Occipital lobe (tissue), 2 donors: ENCODE measurements around the gene ALDH7A1. TPM values are rescaled to one million over a fixed set of nuclear protein-coding genes. Genes with fewer than 3 reads are reported as not detected.
A peak's percentile ranks its signal among the peaks of the same experiment; 100 is the strongest.
"Not testable (repeated sequence)": the region's sequence is repeated elsewhere in the genome, so short reads cannot be mapped to it uniquely, and the experiment has no call there.

Experiments
- DNase-seq: peaks from one replicate; lab custom pipeline; 2025; lab: John Stamatoyannopoulos, UW
- total RNA-seq: library from RNA; depleted of rRNA; stranded (reverse); fragments of >200 nt; gene quantifications from one replicate; pipeline ENCODE4 v1.2.3, GENCODE V29; 2014

The ALDH7A1 gene
- 34.3 TPM for total RNA-seq

DNA sequence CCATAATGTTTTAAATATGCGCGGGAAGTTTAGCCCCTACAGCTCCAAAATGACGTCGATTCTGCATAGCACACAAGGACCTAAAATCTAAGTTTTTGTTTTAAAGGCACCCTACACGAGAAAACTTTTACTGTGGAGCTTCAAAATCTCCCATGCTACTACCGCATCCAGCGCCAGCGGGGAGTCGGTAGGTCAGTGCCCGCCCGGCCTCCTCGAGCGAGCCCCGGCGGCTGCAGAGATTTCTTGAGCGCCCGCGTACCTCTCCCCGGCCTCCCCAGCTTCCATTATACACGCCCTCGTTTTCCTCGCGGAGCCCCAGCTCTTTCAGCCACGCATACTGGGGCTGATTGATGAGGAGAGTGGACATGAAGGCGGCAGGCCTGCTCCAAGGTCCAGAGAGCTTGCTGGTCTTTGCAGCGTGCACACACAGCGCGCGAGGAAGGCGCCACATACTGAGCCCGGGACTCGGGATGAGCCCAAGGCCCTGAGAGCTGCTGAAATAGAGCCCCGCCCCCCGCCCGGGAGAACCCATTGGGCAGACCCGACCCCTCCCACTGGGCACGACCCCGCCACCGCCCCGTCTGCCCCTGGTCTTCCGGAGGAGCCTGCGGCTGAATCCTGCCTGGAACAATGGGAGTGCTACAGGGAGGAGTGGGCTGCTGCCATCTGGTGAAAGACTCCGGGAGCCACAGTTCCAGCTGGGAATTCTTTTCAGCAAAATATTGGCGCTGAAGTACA is at the start of gene ALDH7A1:
ALDH7A1 (minus strand) TSS at position 472 of the 738 bp plus-strand sequence; CDS start at position 451, 21 bp downstream.
- peak; percentile 86 for DNase-seq

DNA sequence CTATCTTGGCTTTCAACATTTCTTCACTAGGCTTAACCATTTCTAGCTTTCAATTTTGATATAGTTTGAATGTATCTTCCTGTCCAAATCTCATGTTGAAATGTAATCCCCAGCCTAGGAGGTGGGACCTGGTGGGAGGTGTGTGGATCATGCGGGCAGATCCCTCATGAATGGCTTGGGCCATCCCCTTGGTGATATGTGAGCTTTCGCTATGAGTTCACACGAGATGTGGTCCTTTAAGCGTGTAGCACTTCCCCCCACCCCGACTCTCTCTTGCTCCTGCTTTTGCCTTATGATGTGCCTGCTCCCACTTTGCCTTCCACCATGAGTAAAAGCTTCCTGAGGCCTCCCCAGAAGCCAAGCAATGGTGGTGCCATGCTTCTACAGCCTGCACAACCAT is 46.4 kb upstream of the ALDH7A1 start:
- DNase-seq = no peak

DNA sequence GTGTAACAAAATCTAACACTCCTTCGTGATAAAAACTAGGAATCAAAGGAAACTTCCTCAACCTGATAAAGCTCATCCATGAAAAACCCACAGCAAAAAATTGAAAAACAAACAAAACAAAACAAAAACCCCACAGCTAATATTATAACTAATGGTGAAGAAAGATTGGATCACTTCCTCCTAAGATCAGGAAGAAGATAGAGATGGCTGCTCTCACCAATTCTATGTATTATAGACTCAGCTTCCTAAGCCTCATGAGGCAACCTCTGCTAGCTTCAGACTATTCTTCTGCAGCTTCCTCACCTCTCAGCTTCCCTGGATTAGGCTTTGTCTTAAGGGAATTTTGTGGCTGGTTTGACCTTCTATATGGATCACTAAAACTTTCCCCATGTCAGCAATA is 45.8 kb upstream of the ALDH7A1 start:
- DNase-seq = no peak

DNA sequence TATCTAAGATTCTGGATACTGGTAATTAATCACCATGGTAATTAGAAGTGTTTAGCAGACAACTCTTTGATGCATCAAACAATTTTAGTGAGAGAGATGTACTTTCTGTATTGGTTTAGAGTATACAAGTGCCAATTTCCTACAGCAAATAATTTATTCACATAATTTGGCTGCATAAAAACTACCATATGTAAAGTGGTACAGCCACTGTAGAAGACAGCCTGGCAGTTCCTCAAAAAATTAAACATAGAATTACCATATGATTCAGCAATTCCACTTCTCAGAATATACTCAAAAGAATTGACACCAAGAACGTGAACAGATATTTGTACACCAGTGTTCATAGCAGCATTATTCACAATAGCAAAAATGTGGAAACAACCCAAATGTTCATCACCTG is 41.9 kb upstream of the ALDH7A1 start:
- DNase-seq = no peak

DNA sequence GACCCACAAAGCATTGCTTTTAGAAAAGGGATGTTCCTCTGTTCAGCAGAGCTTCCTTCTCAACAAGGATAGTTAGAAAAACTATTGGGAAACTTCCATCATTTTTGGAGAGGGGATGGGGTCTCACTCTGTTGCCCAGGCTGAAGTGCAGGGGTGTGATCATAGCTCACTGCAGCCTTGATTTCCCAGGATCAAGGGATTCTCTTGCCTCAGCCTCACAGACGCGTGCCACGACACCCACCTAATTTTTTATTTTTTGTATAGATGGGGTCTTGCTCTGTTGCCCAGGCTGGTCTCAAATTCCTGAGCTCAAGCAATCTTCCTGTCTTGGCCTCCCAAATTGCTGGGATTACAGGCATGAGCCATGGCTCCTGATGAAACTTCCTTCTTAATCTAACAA is 40.6 kb upstream of the ALDH7A1 start:
- DNase-seq = no peak

DNA sequence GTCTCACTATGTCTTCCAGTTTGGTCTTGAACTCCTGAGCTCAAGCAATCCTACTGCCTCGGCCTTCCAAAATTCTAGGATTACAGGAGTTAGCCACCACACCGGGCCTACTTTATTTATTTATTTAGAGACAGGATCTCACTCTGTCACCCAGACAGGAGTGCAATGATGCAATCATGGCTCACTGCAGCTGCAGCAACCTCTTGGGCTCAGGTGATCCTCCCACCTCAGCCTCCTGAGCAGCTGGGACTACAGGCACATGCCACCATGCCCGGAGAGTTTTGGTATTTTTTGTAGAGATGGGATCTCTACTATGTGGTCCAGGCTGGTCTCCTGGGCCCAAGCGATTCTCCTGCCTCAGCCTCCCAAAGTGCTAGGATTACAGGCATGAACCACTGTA is 38.5 kb upstream of the ALDH7A1 start:
- DNase-seq = no peak

DNA sequence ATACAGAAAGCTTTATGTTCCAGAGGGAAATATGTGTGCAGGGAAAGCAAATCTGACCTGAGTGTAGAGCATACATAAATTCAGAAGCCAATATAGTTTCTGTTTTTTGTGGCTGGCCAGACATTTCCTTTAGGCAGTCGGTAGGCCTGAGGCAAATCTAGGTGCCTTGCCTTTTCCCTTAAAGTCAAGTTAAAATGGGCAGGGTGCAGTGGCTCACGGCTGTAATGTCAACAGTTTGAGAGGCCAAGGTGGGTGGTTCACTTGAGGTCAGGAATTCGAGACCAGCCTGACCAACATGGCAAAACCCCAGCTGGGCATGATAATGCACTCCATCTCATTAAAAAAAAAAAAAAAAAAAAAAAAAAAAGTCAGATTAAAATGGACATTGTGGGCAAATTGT is 36.9 kb upstream of the ALDH7A1 start:
- DNase-seq = no peak

DNA sequence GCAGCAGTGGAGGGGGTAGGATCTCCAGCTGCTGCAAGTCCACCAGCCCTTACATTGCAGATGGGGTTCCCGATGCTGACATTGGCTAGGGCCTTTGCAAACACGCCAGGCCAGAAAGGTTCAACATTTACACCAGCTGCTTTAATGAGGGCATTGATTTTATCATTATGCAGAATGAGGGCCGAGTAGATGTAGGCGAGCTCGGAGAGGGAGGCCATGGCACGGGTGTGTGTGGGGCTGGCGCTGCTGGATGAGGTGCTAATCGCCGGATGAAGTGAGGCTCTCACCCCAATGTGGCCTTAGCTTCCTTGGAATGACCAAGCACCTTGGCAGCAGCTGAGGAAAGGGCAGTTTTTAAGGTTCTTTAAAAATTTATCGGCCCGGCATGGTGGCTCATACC is 33.1 kb upstream of the ALDH7A1 start:
- no peak for DNase-seq

DNA sequence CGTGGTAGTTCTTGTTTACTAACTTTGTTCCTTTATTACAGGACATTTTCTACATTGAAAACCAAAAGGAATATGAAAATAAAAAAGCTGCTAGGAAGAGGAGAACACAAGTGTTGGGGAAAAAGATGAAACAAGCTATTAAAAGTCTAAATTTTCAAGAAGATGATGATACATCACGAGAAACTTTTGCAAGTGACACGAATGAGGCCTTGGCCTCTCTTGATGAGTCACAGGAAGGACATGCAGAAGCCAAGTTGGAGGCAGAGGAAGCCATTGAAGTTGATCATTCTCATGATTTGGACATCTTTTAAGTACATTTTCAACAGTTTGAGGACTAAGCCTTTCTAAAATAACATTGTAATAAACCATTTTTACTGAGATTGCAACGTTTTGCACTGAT is 29.5 kb upstream of the ALDH7A1 start:
- no peak for DNase-seq

DNA sequence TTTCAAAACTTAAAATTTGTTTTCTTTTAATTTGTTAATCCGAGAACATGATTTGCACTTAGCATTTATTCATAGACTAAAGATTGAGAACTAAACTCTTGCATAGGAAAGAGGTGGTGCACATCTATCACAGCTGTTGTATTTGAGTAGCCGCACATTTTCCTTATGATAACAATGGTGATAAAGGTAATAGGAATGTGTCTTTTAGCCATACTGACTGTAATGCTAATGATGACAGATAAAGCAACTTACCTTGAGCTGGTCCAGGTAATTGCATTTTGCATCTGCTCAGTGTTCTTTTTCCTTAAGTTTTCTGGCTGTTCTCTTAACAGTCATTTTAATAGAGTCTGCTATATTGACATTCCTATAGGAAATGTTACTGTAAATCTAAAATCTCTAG is 24.8 kb upstream of the ALDH7A1 start:
- DNase-seq = no peak

DNA sequence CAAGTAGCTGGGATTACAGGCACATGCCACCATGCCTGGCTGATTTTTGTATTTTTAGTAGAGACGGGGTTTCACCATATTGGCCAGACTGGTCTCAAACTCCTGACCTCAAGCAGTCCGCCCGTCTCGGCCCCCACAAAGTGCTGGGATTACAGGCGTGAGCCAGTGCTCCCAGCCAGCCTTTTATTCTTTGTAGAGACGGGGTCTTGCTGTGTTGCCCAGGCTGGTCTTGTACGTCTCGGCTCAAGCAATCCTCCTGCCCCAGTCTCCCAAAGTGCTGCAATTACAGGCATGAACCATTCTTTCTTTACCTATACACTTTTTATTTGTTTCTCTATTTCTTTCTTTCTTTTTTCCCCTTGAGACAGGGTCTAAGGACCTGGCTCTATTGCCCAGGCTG is 22.6 kb upstream of the ALDH7A1 start:
- not testable (repeated sequence) for DNase-seq

DNA sequence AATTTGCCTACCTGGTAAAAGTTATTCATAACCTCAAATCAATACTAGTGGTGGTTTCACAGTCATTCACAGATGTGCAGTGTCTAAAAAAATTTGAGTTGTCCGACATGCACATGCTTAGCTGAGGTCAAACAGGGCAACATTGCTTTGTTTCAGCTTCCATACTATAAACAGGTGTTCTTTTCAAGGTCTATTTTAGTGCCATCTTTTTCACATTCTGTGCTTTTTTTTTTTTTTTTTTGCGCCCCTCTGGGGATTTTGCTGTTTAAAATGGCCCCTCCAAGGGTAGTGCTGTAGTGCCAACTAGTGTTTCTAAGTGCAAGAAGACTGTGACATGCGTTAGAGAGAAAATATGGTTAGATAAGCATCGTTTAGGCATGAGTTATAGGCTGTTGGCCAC is 20.3 kb upstream of the ALDH7A1 start:
- DNase-seq = no peak

DNA sequence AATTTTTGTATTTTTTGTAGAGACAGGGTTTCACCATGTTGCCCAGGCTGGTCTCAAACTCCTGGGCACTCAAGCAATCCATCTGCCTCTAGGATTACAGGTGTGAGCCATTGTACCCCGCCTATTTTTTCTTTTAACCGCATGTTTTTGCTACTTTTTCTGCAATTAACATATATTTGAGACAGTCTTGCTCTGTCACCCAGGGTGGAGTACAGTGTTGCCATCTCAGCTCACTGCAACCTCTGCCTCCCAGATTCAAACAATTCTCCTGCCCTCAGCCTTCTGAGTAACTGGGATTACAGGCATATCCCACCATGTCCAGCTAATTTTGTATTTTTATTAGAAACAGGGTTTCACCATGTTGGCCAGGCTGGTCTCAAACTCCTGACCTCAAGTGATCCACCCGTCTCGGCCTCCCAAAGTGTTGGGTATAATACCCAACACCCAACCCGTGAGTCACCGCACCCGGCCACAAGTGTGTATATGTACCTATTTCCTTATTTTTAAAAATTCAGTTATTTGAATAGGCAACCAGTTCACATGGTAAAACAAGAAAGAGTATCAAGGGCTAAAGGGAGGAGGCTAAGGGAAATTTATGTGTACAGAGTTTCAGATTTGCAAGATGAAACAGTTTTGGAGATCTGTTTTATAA is 19.0 kb upstream of the ALDH7A1 start:
- DNase-seq = no peak

DNA sequence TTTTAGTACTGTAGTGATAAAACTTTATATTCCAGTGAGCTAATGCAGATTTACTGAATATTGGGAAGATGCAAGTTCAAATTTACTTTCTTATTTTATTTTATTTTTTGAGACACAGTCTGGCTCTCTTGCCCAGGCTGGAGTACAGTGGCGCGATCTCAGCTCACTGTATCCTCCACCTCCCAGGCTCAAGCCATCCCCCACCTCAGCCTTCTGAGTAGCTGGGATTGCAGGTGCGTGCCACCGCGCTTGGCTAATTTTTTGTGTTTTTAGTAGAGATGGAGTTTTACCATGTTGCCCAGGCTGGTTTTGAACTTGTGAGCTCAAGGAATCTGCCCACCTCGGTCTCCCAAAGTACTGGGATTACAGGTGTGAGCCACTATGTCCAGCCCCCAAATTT is 15.6 kb upstream of the ALDH7A1 start:
- no peak for DNase-seq

DNA sequence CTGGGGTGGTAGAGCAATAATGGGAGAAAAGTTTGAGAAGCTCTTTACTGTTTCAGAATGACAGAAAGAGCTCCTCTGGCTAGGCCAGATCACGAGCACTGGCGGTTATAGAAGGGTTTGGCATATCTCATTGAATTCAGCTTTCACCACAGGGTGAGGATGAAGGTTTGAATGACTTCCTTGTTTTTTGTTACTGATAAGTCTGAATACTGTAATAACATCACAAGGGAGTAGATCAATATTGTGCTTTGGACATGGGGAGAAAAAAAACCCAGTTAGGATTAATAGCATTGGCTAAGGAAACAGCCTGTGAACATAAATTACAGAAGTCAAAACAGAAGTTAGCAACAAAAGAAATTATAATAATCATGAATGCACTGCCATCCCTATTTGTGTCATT is 15.1 kb upstream of the ALDH7A1 start:
- no peak for DNase-seq

DNA sequence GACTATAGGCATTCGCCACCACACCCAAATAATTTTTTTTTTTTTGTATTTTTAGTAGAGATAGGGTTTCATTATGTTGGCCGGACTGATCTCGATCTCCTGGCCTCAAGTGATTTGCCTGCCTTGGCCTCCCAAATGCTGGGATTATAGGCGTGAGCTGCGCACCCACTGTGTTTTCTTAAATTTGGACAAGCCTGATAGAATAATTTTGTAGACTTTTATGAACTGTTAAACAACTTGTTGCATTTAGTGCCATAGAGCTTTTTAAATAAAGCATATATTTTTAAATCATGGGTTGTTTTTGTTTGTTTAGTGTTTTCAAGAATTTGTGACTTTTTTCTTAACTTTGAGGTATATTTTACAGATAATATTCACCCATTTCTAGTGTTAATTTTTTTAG is 10.5 kb upstream of the ALDH7A1 start:
- no peak for DNase-seq

DNA sequence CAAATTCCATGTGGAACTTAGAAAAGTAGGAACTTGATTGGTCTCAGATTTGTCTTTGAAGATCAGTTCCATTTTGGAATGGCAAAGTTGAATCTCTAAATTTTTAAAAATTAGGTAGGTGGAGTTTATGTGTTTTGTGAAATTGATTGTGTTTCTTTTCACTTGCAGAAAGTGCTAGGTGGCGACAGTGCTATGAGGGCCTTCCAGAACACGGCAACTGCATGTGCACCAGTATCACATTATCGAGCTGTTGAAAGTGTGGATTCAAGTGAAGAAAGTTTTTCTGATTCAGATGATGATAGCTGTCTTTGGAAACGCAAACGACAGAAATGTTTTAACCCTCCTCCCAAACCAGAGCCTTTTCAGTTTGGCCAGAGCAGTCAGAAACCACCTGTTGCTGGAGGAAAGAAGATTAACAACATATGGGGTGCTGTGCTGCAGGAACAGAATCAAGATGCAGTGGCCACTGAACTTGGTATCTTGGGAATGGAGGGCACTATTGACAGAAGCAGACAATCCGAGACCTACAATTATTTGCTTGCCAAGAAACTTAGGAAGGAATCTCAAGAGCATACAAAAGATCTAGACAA is 8.5 kb upstream of the ALDH7A1 start:
- no peak for DNase-seq

DNA sequence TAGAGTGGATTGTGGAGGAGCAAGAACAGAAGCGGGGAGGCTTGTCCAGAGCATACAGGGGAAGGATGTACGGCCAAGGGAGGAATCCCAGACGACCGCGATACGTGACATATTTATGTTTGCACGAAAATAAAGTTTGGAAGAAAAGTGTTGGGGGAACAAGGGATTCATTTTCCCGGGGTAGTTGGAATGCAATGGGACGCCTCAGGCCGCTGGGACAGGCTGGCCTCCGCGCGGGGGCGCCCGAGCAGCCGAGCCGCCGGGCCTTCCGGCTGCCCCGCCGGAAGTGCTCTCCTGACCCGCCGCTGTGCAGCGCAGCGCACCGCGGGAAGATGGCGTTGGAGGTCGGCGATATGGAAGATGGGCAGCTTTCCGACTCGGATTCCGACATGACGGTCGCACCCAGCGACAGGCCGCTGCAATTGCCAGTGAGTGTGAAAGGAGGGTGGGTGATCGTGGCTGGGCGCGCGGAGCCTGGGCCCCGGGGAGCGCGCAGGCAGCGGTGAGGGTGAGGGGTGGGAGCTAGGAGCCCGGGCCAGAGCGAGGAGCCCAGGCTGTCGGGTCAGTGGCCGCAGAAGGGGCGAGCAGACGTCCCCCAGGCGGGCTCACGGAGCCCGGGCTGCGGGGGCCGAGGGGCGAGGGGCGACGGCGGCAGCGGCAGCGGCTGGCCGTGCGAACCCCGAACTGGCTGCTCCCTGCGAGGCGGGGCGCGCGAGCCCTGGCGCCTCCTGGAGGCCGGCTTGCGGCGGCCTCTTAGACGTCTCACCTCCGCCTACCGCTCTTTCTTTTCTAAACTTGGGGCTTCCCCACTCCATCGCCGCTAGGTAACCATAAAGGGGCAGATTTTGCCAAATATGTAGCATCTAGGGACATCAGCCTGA is 5.9 kb upstream of the ALDH7A1 start, which contains the start of gene PHAX:
PHAX (plus strand) TSS at position 317 of the 881 bp plus-strand sequence; CDS start at position 333, 16 bp downstream.
- DNase-seq = peak; percentile 80

DNA sequence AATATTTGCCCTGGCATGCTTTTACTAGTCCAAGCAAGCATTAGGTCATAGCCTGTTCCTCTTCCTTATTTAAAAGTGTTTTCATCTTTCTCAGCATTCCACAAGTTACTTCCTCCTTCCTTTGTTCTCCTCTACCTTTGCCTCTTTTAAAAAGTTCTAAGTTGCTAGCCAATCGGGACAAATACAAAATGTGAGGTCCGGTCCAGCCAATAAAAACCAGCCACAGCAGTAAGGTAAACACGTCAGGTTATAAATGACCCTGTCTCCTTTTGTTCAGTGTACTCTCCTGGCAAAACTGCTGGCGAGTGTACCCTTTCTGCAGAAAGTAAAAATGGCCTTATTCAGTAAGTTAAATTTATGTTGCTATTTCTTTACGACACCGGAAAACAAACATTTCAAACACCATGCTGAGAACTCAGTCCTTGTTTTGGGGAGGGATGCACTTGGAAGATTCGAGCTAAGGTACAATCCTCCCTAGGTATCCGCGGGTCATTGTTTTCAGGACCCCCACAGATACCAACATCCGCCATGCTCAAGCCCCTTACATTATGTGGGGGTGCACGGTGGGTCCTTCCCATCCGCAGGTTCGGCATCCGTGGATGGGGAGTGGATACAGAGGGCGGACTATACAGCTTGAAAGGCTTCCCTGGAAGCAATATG is 5.1 kb upstream of the ALDH7A1 start:
- not testable (repeated sequence) for DNase-seq

DNA sequence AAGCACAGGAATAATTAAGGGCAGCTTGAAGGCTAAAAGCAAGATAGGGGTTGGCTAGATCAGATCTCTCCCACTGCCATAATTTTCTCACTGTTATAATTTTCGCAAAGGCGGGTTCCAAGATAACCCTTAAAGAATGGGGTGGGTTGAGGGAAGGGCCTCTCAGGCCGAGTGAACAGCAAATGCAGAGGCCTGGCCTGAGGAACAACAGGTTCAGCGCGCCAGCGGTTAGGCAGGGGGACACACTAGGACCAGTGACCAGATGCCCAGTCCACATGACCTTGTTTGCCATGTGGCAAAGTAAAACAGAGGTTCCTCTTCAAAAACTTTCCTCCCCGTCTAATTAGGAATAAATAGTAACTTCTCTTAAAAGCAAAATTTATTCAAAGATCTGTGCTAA is 4.5 kb upstream of the ALDH7A1 start:
- DNase-seq = no peak

DNA sequence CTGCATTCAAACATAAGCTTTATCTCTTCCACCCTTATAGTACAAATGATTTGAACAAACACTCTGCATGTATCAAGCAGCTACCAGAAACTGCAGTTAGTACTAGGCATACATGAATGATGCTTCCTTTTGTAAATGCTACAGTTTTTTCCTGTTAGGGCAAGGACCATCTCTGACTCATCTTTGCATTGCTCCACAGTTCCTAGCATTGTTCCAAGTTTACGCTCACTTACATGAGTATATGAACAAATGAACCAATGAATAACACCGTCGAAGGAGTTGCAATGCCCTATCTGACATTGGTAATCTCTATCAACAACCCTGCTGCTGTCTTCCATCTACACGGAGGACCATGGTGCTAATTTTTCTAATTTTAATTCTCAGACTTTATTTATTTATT is 2.1 kb upstream of the ALDH7A1 start:
- DNase-seq = no peak
